Stimulated activated CD4-positive, alpha-beta T cell treated with anti-CD3 and anti-CD28 coated beads, Interleukin-15, amount 100 ng/mL, for 1 hour (primary cell): Measurements from ENCODE around the gene TUT7.
"Not testable (repeated sequence)": the region's sequence is repeated elsewhere in the genome, so short reads cannot be mapped to it uniquely, and the experiment has no call there.

Experiments used
- DNase-seq, 2 donors: peaks; one replicate each; pipeline ENCODE4 v3.0.0-alpha.2; 2020; ENCODE audit warnings: low read depth in 1 of 2, low spot score in 1 of 2

Gene TUT7, protein sequence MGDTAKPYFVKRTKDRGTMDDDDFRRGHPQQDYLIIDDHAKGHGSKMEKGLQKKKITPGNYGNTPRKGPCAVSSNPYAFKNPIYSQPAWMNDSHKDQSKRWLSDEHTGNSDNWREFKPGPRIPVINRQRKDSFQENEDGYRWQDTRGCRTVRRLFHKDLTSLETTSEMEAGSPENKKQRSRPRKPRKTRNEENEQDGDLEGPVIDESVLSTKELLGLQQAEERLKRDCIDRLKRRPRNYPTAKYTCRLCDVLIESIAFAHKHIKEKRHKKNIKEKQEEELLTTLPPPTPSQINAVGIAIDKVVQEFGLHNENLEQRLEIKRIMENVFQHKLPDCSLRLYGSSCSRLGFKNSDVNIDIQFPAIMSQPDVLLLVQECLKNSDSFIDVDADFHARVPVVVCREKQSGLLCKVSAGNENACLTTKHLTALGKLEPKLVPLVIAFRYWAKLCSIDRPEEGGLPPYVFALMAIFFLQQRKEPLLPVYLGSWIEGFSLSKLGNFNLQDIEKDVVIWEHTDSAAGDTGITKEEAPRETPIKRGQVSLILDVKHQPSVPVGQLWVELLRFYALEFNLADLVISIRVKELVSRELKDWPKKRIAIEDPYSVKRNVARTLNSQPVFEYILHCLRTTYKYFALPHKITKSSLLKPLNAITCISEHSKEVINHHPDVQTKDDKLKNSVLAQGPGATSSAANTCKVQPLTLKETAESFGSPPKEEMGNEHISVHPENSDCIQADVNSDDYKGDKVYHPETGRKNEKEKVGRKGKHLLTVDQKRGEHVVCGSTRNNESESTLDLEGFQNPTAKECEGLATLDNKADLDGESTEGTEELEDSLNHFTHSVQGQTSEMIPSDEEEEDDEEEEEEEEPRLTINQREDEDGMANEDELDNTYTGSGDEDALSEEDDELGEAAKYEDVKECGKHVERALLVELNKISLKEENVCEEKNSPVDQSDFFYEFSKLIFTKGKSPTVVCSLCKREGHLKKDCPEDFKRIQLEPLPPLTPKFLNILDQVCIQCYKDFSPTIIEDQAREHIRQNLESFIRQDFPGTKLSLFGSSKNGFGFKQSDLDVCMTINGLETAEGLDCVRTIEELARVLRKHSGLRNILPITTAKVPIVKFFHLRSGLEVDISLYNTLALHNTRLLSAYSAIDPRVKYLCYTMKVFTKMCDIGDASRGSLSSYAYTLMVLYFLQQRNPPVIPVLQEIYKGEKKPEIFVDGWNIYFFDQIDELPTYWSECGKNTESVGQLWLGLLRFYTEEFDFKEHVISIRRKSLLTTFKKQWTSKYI (N-terminal part only)

DNA sequence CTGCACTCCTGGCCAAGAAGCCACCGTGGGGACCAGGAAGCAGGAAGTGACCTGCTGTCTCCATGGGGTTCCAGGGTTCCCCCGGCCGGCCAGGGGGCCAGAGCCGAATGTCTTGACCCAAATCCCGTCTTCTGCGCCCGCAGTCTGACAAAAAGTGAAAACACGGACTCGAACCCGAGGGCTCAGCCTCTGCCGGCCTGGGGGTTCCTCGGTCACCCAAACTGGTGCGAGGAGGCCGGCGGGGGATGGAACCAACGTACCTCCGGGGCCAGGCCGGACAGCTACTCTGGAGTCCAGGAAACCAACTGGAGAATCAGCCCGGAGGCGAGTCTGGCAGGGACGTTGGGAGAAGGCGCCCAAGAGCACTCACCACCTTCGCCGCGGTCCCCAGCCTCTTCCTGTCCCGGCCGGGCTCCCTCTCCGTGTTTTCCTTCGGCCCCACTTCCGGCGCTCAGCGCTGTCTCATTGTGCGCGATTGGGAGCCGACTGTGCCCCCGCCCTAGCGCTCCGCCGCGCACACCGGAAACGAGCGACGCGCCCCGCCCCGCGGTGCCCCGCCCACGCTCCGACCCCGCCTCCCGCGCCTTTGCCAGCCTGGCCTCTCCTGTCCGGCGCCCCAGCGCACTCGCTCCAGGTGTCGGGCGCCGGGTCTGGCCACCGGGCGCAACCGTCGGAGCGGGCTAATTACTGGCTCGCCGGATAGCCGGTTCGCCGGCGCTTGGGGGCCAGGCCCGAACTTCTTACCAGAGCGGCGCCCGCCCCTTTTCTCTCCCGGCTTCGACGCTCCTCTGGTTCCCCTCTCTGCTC lies at the start of gene TUT7:
TSS of gene TUT7 (minus strand) at position 400 of the 807 bp plus-strand sequence. CDS start 1,211 bp downstream, outside the sequence.
- peak; percentile 89 to 95 for DNase-seq

DNA sequence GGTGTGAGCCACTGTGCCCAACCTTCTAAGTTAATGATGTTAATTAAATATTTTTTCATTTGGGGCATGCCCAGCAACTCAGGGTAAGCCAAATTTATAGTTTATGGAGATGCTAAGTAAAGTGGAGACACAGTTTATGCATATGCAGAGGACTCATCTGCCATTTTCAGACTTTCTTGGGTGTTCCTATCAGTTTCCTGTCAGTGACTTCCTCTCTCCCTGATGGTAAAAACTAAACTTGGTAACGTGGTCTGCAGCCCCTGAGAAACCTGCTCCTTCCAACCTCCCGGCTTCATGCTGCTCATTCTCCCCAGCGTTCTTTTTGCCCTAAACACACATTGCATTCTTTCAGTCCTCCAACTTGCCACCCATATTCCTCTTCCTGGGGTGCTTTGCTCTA lies 48.4 kb upstream of the TUT7 start:
- DNase-seq: no peak

DNA sequence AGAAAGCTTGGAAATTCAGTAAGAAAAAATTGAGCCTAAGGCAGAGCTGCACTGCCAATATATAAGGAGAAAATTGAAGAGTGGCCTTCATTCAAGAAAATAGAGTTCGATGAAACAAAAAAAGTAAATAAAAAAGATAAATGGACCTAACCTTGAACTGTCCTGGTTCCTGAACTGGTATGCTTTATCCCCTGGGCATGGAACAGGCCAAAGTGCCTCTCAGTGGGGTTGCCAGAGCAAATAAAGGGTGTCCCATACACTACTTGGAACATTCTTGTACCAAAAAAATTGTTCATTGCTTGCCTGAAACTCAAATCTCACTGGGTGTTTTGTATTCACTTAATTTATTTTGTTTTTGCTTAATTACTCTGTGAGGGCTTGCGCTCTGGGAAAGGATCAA lies 42.2 kb upstream of the TUT7 start:
- DNase-seq: no peak

DNA sequence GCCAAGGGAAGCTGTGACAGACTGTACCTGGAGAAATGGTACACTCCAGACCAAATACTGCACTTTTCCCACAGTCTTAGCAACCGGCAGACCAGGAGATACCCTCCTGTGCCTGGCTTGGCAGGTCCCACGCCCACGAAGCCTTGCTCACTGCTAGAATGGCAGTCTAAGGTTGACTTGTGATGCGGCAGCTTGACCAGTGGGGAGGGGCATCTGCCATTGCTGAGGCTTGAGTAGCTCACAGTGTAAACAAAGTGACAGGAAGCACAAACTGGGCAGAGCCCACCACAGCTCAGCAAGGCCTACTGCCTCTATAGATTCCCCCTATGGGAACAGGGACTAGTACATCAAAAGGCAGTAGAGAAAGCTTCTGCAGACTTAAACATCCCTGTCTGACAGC lies 36.0 kb upstream of the TUT7 start:
- DNase-seq: not testable (repeated sequence)

DNA sequence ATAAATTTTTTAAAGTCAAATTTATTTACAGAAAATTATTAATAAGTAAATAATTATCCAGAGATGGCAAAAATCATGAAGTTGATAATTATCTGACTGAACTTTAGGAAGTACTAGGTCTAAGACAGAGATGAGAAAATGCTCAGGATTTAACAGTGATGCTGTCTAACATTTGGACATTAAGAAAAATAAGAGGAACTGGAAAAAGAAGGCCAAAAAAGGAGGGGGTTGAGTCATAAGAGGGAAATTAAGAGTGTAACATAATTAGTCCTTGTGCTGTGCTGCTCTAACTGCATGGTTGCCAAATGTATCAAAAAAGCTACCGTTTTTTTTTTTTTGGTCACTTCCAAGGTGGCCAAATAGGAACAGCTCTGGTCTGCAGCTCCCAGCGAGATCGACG lies 35.4 kb upstream of the TUT7 start:
- no peak for DNase-seq

DNA sequence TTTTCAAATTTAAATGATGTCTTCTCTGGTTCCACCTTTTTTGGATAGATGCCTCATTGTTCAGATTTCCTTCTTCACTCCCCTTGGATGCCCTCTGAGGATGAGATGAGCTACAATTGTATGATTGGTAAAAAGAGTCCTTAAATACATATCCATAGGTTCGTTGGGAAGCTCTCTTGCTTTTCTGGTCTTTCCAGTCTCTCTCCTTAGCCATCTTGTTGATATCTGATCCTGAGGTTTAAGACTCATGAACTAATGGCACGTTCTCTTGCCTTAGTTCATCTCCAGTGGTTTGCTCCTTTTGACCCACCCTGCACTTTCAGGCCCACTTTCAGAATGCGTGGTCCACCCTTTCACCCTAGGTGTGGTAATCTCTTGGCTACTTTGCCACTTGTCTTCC lies 33.2 kb upstream of the TUT7 start:
- no peak for DNase-seq

DNA sequence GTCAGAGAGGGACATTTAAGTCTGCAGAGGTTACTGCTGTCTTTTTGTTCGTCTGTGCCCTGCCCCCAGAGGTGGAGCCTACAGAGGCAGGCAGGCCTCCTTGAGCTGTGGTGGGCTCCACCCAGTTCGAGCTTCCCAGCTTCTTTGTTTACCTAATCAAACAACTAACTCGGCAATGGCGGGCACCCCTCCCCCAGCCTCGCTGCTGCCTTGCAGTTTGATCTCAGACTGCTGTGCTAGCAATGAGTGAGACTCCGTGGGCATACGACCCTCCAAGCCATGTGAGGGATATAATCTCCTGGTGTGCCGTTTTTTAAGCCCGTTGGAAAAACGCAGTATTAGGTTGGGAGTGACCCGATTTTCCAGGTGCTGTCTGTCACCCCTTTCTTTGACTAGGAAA lies 28.8 kb upstream of the TUT7 start:
- not testable (repeated sequence) for DNase-seq

DNA sequence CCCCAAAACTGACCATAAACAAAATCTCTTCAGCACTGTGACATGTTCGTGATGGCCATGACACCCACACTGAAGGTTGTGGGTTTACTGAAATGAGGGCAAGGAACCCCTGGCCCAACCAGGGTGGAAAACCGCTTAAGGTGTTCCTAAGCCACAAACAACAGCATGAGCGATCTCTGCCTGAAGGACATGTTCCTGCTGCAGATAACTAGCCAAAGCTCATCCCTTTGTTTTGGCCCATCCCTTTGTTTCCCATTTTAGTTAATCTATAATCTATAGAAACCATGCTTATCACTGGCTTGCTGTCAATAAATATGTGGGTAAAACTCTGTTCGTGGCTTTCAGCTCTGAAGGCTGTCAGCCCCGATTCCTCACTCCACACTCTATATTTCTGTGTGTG lies 21.8 kb upstream of the TUT7 start:
- no peak for DNase-seq

DNA sequence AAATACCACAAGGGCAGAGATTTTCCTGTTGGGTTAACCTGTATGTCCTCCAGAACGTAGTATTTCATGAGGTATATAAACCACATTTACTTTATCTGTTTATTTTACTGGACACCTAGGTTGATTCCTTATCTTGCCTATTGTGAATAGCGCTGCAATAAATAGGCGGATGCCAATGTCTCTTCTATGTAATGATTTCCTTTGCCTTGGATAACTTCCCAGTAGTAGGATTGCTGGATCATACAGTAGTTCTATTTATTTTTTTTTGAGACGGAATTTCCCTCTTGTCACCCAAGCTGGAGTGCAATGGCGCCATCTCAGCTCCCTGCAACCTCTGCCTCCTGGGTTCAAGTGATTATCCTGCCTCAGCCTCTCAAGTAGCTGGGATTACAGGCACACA lies 15.6 kb upstream of the TUT7 start:
- DNase-seq: no peak

DNA sequence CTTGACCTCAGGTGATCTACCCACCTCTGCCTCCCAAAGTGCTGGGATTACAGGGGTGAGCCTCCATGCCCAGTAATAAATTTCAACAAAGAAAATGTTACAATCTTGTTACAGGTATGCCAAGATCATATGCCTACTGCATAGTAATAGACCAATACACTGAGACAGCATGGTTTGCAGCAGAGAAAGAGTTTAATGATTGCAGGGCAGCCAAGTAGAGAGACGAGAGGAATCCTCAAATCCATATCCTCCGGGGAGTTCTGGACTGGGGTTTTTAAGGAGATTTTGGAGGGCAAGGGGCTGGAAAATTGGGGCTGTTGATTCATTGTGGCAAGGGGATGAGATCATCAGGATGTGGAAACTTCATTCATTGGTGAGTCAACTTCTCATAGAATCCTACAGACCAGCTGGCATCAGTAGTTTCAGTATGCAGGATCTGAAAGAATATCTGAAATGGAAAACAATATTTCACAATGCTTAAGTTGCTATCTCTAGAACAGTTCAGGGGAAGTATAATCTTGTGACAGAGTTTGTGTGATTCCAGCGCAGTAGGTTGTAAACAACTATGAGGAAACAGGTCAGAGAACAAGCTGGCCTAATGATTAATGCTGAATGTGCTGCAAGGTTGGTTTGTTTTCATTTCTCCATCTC lies 14.8 kb upstream of the TUT7 start:
- no peak for DNase-seq

DNA sequence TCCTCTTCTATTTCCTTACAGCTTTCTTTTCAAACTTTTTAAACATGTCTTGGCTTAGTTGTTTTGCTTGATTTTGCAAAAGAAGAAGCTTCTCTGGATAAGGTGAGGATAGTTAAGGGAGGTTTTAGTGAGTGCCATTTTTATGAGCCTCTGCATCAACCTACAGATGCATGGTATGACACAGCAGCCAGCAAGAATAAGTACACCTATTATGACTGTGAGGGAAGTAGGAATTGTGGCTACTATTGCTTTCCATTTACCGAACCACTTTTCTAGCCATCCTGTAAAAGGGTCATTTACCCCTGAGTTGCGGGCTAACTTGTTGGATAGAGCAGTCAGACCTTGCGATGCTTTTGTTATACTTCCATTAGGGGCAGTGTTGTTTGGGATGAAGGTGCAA lies 7.0 kb upstream of the TUT7 start:
- no peak for DNase-seq

DNA sequence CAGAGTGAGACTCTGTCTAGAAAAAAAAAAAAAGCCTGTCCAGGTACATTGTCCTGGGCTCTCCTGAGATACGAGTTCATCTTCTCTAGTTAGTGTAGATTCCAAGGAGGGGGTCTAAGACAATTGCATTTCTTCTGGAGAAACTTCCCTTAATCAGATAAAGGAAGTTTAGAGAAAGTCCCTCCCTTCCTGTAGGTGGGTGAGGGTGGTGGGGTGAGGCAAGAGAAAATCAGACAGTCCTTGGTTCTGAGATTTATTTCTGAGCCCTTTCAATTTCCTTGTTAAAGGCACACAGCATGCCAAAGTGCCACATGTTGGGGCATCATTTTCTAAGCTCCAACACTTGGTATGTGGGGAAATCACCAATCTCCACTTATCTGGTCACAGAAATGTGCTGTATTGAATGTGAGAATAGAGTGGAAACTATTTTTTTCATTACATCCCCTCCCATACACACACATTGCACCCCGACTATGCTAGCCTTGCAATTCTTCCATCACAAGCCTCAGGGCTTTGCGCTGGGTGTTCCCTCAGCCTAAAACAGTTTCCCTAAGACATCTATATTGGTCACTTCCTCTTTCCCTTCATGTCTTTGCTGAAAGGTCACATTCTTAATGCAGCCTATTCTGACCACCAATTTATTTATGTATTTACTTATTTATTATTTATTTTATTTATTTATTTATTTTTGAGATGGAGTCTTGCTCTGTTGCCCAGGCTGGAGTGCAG lies 5.1 kb upstream of the TUT7 start:
- no peak for DNase-seq

DNA sequence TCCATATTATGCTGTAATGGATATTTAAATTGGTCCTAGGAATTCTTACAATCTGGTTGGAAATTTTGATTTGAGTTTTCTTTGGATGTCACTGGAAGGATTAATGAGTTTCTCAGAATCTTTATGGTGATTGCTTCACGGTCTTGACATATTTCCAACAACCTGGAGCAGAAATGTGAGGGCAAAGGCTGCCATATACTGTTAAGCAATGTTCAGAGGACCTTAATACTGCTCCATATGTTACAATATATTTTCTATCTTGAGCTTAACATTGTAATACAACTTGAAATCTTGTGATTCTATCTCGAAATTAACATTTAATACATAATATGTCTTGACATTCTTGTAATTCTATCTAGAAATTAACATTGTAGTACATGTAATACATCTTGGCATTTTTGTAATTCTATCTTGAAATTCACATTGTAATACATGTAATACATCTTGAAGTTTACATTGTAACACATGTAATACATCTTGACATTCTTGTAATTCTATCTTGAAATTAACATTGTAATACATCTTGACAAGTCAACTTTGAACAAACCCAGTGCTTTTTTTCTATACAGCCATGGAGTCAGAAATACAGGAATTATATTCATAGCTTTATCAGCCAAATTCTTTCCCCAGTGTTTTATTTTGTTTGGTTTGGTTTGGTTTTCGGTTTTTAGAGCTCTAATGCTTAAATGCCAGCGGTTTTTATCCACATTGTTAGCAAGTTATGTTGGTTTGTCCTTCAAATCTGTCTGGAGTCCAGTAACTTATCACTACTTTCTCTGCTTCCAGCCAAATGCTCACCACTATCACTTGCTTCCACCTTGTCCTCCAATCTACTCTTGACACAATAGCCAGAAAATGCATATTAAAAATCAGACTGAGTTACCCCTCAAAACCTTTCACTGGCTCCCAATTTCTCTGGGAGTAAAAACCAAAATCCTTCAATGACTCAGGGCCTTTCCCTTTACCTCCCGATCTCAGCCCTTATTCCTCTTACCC lies 3.0 kb upstream of the TUT7 start:
- no peak for DNase-seq

DNA sequence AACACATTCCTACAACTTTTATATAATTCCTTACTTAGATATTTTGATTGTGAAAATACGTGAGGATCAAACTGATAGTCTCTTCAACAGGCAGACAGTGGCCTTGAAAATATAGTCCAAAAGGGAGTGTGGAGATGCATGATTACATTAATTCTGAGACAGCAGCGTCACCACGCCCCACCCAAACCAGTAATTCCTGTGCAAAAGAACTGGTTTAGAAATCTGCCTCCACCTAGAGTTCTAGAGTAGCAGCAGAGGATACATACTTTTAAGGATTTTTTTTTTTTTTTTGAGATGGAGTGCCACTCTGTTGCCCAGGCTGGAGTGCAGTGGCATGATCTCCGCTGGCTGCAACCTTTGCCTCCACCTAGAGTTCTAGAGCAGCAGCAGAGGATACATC lies 1.6 kb upstream of the TUT7 start:
- DNase-seq: no peak

DNA sequence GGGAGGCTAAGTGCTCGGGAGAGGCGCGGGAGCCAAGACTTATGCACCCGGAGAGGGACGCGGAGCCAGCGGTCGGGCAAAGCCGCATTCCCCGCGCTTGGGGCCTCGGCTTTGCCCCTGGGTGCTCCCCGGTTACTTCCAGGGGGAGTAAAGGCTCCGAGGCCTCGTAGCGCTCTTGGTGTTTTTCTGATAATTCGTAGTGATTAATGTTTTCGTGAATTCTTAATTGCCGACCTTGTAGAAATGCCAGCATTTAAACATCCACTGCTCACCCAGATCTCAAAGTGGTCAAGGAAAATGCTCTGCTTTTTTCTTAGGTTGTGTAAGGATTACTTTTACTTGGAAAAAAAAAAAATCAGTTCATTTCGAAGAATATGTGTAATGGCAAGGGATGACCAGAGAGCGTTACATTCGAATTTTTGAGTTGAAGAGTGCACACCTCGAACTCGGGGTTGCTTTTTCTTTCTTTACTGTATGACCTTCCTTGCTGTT lies 654 bp upstream of the TUT7 start:
- DNase-seq: no peak

DNA sequence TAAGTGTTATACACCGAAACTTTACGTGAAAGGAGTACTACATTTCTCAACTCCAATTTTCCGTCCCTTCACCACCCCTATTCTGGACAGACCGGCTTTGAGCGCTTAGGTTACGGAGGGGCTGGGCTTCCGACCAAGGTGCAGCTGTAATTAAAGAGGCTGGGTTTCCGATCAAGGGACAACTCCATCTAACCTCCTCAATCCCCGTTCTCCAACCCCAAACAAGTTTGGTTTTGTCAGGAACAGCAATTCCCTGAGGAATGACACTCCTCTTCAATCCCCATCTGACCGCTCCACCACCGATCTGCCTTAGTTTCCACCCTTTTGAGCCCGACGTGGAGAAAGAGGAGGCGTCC lies 577 bp downstream of the TUT7 start:
- DNase-seq: no peak

DNA sequence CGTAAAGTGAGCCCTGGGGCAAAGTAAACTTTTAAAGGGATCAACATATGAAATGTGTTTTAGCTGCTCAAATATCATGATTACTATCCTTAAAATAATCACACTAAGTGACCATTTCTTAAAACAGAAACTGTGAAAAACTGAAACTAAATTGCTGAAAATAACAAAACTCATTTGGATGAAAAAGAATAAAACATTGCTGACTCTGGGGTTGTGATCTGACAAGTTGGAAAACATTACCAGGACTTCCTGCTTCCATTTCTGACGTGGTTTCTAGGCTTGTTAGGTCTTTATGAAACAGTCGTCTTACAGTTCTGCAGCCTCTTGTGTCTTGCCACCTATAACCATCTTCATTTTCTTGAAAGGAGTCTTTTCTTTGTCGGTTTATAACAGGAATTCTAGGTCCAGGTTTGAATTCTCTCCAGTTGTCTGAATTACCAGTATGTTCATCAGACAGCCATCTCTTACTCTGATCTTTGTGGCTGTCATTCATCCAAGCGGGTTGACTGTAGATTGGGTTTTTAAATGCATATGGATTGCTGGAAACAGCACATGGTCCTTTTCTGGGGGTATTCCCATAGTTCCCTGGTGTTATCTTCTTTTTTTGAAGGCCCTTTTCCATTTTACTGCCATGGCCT lies 1.7 kb downstream of the TUT7 start:
- DNase-seq: no peak

DNA sequence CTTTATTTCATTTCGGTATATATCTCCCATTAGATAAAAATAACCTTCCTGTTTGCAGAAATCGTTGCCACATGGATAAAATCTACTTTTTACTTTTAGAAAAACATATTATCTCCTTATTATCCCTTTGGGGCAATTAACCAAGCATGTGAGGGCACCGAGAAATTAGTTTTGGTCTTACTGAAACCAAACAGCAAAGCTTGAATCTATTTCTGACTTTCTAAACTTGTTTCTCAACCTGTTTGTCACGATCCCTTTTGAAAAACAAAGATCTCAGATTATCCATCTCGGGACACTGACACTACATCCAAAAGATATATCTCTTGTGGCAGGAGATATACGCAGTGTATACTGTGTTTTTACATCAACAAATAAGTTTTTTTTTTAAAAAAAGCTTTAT lies 2.3 kb downstream of the TUT7 start:
- no peak for DNase-seq
